ENCODE results near the gene CDC42EP4.

DNA sequence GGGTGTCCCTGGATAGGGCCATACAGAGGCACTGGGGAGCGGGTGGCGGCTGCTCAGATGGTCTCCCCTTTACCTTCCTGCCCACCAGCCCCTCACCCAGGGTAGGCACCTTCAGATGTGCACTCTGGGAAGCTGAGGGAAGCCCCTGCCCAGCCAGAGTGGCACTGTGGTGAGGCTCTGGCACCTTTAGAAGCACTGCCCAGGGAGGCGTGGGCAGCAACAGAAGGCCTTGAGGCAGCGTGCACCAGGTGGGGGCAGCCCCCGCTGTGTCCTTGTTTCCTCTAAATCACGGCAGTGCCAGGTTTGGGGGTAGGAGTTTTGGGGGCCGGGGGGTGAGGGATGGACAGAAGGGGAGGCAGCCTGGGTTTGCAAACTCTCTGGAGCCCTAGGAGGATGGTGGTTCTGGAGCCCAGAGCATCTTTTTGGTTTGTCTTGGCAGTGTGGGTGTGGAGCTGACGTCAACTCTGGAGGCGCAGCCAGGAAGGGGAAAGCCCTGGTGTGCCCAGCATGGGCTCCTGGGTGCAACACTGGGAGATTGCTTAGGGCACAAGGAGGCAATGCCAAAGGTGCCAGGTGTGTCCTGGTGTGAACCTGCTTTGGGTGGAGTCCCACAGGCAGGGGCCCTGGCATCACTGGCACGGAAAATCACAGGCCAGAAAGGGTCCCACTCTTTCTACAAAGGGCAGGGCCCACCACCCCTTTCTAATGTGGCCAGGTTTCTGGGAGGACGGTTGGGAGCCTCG lies 23.1 kb upstream of the CDC42EP4 start:
- TF ChIP-seq CTCF (conservative IDR thresholded peaks at IDR 0.05 in 1 of 2, IDR thresholded peaks at IDR 0.05 in 1 of 2; ENCODE audit: low read depth in 1 of 2, low read length in 2 of 2), result no peak
- TF ChIP-seq EZH2 (IDR thresholded peaks at IDR 0.05; ENCODE audit: low read length, missing control alignments), result no peak

Data from fibroblast of lung (primary cell).